ENCODE results near the gene UVRAG.

Gene UVRAG

DNA sequence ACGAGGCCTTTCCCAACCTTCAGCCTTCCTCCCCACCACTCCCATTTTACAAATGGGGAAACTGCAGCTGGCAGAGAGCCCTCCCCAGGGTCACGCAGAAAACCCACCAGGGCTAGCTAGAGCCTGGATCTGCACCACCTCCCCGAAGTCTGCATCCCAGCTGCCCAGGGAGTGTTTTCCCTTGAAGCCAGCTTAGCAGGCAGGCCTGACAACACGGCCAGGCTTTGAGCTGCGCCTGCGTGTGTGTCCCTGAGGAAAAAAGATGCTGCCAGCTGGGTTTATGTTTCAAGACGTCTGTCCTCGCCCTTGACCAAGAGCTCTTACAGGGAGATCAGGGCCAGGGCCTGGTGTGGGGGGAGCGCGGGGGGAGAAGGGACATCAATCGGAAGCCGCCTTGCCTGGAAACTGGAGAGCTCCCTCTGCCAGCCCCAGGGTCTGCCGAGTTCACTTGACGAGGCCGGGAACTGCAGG is 371.0 kb downstream of the UVRAG start:
- no peak for TF ChIP-seq CTCF (IDR thresholded peaks at IDR 0.05; ENCODE audit: borderline replicate concordance, control extremely low read depth, extremely low read depth, insufficient read depth, missing control alignments)
- in situ Hi-C loops (cut with MboI; ENCODE audit: low sequenced_read_pairs, unreplicated experiment): no loop called here
- no peak for DNase-seq (ENCODE audit: low spot score)

- no peak for DNase-seq (ENCODE audit: low spot score)
Measured at GRCh38 chr11:76186776-76187279, 371.8 kb downstream of the UVRAG start.

GRCh38 chr11:76188873-76189272 is 373.9 kb downstream of the UVRAG start:
- in situ Hi-C loops (cut with MboI; ENCODE audit: low sequenced_read_pairs, unreplicated experiment): no loop called here
- no peak for TF ChIP-seq CTCF (IDR thresholded peaks at IDR 0.05; ENCODE audit: borderline replicate concordance, control extremely low read depth, extremely low read depth, insufficient read depth, missing control alignments)
- no peak for DNase-seq (ENCODE audit: low spot score)

More at GRCh38 chr11:76186776-76187279, 371.8 kb downstream of the UVRAG start:
- in situ Hi-C loops (cut with MboI; ENCODE audit: low sequenced_read_pairs, unreplicated experiment): no loop called here
- no peak for TF ChIP-seq CTCF (IDR thresholded peaks at IDR 0.05; ENCODE audit: borderline replicate concordance, control extremely low read depth, extremely low read depth, insufficient read depth, missing control alignments)

GRCh38 chr11:76189682-76190081 is 374.7 kb downstream of the UVRAG start:
- DNase-seq (ENCODE audit: low spot score): no peak
- no peak for TF ChIP-seq CTCF (IDR thresholded peaks at IDR 0.05; ENCODE audit: borderline replicate concordance, control extremely low read depth, extremely low read depth, insufficient read depth, missing control alignments)
- in situ Hi-C loops (cut with MboI; ENCODE audit: low sequenced_read_pairs, unreplicated experiment): no loop called here

DNA sequence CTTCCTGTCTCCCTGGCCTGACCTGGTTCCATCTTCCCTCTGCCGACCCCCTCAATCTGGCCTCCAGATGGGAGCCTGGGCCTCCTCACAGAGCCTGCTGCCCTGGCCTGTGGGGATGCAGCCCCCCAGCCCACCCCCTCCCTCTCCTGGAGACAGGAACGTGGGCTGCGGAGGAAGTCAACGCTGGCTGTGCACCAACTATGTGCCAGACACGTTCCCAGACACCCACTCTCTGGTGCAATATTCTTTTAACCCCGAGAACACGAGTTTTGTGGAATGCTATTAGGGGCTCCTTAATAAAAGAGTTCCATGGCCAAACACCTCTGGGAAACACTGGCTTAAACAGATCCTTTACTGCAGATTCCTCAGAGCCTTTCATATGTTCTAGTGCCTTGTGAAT is 375.4 kb downstream of the UVRAG start:
- in situ Hi-C loops (cut with MboI; ENCODE audit: low sequenced_read_pairs, unreplicated experiment): no loop called here
- DNase-seq (ENCODE audit: low spot score): no peak
- no peak for TF ChIP-seq CTCF (IDR thresholded peaks at IDR 0.05; ENCODE audit: borderline replicate concordance, control extremely low read depth, extremely low read depth, insufficient read depth, missing control alignments)
